T-helper 2 cell treated with Interferon-gamma antibody and Interleukin-4, amounts not matched to agents 100 ng/mL and 5 ng/mL, for 36 hours (primary cell): ENCODE data around the gene TIE1. TPM values are rescaled to one million over a fixed set of nuclear protein-coding genes. Genes with fewer than 3 reads are reported as not detected.

Experiments used
- intact Hi-C: fragments of 100-400 bp; cut with micrococcal nuclease; formaldehyde crosslinking; loops from one replicate; pipeline ENCODE4 v1.15.1; 2023
- total RNA-seq: library from RNA; stranded (reverse); gene quantifications from 2 replicates; pipeline ENCODE4 v1.2.3, GENCODE V29; 2022

TIE1 gene
- total RNA-seq, 1 donor from 2014 or later: 0.27 TPM

- intact Hi-C loops: no loop called here
Observed at GRCh38 chr1:43292679-43293078, 8.1 kb upstream of the TIE1 start.

- intact Hi-C loops: no loop called here
Observed at GRCh38 chr1:43293176-43293575, 7.6 kb upstream of the TIE1 start.

DNA sequence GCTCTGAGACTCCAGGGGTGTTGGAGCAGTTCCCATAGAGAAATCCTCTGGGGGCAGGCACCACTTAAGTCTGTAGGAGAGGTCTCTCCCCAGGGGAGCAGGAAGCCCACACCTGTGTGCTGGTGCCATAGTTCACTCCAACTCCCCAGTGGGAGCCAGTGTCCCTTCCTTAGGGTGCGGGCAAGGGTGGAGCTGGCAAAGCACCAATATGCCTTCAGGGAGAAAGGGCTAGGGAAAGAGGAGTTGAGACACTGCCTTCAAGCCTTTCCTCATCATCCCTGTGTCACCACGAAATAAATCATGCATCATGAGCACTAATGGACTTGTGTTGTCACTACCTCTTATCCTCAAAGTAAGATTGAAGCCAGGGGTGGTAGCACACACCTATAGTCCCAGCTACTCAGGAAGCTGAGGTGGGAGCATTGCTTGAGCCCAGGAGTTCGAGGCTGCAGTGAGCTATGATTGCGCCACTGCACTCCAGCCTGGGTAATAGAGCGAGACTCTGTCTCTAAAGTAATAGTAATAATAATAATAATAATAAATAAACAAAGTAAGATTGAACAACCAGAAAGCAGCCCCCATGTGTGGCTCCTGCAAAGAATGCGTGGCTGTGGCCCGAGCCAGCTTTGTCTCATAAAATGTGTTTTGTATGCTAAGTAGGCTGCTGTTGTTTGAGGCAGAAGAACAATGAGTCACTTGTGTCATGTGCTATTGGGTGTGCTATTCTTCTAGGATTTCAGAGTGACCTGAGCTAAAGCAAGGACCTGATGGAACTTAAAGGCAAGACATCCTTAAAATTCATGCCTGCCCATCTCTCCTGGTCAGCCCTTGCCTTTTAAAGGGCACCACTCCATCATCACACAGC lies 6.7 kb upstream of the TIE1 start:
- intact Hi-C loops: no loop called here

GRCh38 chr1:43294761-43295160 lies 6.0 kb upstream of the TIE1 start:
- intact Hi-C loops: no loop called here

- intact Hi-C loops: no loop called here
Observed at GRCh38 chr1:43296207-43296606, 4.6 kb upstream of the TIE1 start.

DNA sequence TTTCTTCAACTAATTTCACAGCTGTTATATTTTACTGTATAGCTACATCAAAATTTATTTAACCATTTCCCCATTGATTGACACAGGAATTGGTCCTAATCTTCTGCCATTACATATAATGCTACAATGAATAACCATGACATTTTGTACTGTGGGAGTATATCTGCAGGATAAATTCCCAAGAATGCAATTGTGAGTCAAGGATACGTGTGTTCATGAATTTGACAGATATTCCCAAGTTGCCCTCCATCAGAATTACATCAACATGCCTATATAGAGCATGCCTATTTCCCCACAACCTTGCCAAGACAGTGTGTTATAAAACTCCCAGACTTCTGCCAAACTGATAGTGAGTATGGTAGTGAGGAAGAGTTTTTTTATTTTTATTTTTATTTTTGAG lies 2.7 kb upstream of the TIE1 start:
- intact Hi-C loops: no loop called here

GRCh38 chr1:43299101-43299500 lies 1.7 kb upstream of the TIE1 start:
- intact Hi-C loops: no loop called here

DNA sequence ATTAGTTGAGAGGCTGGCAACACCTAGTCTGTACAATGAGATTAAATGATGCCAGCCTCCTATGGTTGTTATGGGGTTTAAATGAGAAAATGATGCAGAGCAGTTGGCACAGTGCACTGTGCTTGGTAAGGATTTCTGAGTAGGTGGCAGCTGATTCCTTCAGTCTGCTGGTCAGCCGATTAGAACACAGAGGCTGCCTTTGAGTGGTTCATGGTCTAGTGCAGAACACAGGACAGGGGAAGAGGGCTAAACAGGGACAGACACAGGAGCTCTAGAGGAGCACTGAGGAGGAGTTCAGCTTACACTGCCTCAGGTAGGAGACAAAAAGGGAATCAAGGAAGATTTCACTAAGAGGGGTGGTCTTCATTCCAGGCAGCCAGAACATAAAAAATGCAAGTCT lies 1.4 kb downstream of the TIE1 start:
- intact Hi-C loops: no loop called here

GRCh38 chr1:43302721-43303470 lies 2.1 kb downstream of the TIE1 start:
- intact Hi-C loops: no loop called here

GRCh38 chr1:43303471-43304313 lies 2.9 kb downstream of the TIE1 start:
- intact Hi-C loops: no loop called here

GRCh38 chr1:43304314-43304681 lies 3.5 kb downstream of the TIE1 start:
- intact Hi-C loops: no loop called here

DNA sequence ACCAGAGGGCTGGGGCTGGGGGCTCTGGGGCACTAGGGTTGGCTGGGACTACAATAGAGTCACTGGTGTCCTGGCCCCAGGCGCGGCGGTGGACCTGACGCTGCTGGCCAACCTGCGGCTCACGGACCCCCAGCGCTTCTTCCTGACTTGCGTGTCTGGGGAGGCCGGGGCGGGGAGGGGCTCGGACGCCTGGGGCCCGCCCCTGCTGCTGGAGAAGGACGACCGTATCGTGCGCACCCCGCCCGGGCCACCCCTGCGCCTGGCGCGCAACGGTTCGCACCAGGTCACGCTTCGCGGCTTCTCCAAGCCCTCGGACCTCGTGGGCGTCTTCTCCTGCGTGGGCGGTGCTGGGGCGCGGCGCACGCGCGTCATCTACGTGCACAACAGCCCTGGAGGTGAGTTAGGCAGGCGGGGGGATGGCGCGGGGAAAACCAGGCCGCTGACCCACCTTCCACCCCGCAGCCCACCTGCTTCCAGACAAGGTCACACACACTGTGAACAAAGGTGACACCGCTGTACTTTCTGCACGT lies 4.1 kb downstream of the TIE1 start:
- intact Hi-C loops: no loop called here

DNA sequence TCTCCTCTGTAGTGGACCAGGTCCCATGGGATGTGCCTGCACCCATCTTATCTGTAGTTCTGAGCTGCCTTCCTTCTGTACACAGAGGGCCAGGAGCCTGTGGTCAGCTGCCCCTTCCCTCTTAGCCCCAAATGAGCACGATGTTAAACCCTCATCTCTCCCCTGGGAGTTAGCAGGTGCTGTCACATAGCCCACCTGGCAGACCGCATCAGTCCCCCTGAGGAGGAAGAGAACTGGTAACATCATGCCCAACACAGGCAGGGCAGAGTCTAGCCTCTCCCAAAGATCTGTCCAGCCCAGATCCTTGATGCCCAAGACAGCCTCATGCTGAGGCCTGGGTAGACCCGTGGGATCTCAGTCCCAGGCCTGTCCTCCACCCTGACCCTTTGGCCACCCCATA lies 4.7 kb downstream of the TIE1 start:
- intact Hi-C loops: no loop called here

GRCh38 chr1:43305926-43306687 lies 5.3 kb downstream of the TIE1 start:
- intact Hi-C loops: no loop called here

- intact Hi-C loops: no loop called here
Observed at GRCh38 chr1:43306688-43307457, 6.1 kb downstream of the TIE1 start.

- intact Hi-C loops: no loop called here
Observed at GRCh38 chr1:43307458-43308158, 6.8 kb downstream of the TIE1 start.

DNA sequence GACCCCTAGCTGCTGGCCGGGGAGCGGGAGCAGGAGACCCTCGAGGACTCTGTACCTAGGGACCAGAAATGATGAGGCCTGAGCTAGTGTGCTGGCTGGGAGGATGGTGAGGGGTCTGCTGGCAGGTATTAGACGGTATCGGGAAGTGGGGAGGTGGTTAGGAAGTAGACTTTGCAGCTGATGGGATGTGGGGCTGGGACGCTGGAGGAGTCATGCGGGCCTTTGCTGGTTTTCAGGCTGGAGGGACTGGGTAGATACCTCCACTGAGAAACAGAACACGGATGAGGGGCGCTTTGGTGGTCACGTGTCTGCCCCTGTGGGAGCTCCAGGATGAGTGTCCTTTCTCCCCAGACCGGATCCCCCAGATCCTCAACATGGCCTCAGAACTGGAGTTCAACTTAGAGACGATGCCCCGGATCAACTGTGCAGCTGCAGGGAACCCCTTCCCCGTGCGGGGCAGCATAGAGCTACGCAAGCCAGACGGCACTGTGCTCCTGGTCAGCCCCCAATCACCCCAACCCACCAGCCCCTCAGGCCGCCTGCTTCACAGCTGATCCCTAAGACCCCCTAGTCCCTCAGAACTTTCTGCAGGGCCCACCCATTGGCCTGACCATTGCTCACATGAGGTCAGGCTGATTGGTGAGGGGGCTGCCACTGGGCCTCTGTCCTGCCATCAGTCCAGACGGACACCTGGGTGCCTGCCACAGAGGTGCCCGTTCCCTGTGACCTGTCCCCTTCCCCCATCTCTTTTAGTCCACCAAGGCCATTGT lies 8.0 kb downstream of the TIE1 start:
- intact Hi-C loops: no loop called here

- intact Hi-C loops: no loop called here
Observed at GRCh38 chr1:43309405-43310025, 8.7 kb downstream of the TIE1 start.
